Measurements from ENCODE around the gene PANK4.

Gene PANK4

DNA sequence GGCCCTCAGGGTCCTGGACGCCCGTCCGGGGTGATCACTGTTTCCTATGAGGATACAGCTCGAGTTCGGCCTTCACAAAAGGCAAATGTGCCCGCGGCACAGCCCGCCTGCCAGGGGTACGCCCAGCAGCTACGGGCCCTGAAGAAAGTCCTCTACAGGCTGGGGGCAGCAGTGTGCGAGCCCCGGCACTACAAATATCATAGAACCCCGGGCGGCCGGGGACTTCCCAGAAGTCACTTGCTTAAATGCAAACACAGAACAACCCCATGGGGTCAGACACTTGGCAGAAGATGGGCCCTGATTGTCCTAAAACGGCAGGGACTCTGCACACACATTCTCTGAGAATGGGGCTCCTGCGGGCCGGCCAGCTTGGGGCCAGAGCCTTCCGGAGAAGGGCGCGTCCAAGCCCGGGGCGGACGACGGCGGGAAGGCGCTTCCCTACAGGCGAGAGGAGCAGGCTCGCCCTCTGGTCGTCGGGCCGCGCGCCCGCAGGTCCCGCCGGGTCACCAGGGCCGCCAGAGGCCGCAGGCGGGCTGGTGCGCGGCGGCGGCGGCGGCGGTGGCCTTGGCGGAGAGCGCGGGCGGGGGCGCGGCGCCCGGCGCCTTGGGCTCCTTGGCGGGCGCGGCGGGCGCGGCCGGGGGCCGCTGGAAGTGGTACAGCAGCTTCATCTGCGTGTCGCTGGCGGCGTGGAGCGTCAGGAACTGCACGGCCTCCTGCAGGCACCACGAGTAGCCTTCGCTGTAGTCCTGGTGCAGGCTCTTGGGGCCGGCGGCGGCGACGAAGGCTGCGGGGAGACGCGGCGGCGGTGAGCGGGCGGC, 2.8 kb upstream of the PANK4 start:
- peak in 1 of 2 donors; percentile 32 for DNase-seq (ENCODE audit: low read depth in 2 of 2)

GRCh38 chr1:2528611-2528965, 2.2 kb upstream of the PANK4 start:
- no peak for DNase-seq (ENCODE audit: low read depth in 2 of 2)

- no peak for DNase-seq (ENCODE audit: low read depth in 2 of 2)
These were observed 1.6 kb upstream of the PANK4 start for GRCh38 chr1:2528016-2528415.

- DNase-seq (ENCODE audit: low read depth in 2 of 2): no peak
These were observed 1.1 kb upstream of the PANK4 start for GRCh38 chr1:2527556-2527860.

GRCh38 chr1:2526824-2527555, 594 bp upstream of the PANK4 start:
- peak in 1 of 2 donors; percentile 37 for DNase-seq (ENCODE audit: low read depth in 2 of 2)

DNA sequence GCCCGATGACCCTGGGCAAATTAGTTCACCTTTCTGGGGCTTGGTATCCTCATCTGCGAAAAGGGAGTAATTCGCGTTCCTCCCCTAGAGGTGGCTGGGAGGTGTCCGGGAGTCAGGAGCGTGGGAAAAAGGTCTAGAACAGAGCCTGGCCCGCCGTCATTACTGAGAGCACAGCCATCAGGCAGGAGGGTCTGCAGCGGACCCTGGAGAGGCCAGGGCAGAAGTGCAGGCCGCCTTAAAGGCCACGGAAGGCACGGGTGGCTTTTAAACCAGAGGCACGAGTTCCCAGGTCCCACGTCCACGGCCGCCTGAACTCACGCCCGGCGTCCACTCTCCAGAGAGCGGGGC, 850 bp downstream of the PANK4 start:
- DNase-seq (ENCODE audit: low read depth in 2 of 2): no peak

GRCh38 chr1:2523891-2524609, 2.3 kb downstream of the PANK4 start:
- no peak for DNase-seq (ENCODE audit: low read depth in 2 of 2)

DNA sequence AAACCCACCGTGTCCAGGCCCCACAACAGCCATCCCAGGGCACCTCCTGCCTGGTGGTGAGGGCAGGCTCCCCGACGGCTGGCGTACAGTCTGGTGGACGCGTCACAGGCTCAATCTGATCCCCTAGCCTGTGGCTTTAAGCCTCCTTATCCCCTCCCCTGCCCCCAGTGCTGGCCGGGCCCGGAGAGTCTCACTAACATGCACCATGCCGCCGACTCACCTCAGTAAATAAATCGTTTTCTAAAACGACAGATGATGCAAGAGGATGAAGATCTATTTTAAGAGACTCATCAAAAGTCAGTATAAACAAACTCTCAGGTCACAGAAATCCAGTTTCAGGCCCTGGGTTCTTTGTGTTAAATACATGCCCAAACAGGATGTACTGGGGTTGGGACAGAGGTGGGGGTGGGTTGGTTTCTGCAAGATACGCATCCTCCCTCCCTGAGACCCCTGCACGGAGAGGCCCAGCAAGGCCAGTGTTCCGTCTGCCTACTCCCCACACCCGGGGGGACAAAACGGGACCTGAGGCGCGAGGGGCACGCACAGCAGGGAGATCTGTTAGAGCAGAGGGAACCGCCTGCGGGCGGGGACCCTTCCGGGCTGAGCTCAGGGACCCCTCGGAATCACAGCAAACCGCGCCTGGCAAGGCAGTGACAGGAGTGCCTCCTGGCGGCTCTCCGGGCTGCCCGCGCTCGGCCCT, 3.1 kb downstream of the PANK4 start:
- DNase-seq (ENCODE audit: low read depth in 2 of 2): no peak

- DNase-seq (ENCODE audit: low read depth in 2 of 2): no peak
These were observed 4.2 kb downstream of the PANK4 start for GRCh38 chr1:2522230-2522629.

GRCh38 chr1:2520806-2521205, 5.6 kb downstream of the PANK4 start:
- DNase-seq (ENCODE audit: low read depth in 2 of 2): no peak

DNA sequence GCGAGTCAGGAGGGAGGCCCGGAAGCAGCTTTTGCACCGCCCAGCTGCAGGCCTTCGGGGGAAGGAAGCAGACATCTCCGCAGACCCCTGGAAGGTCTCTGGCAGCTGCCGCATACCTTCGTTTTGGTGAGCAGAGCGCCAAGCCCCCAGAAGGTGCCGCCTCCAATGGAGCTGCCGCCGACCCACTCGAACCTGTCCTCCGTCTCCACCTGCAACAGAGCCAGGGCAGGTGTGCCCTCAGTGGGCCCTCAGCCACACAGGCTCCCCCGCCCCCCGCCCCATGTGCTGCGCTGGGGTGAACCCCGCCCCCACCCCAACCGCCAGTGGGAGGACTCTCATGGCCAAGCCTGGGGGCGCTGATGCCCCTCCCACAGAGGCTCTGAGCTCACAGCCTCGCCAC, 6.2 kb downstream of the PANK4 start:
- no peak for DNase-seq (ENCODE audit: low read depth in 2 of 2)

GRCh38 chr1:2519729-2520128, 6.7 kb downstream of the PANK4 start:
- no peak for DNase-seq (ENCODE audit: low read depth in 2 of 2)

DNA sequence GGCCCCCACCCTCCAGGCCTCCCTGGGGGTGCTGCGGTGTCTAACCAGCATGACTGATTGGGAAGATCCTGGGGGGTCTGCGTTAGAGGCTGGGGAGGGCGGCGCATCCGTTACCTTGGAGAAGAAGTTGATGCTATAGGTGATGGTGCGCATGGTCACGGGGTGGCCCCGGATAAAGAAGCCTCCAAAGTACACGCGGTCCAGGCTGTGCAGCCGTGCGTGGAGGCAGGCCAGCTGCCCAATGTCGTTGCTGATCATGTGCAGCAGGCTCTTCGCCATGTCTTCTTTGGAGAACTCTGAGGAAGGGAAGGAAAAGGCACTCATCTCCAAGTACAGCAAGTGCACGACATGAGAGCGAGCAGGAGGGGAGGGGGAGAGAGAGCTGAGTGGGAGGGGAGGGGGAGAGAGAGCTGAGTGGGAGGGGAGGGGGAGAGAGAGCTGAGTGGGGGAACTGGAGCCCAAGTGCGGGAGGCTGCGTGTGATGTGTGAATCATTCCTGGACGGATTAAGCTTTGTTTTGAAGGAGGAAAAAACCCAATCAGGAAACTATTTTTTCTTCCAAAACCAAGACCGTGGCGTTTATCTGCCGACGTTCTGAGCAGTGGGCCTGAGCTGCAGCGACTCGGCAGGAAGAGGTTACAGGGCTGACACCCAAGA, 7.2 kb downstream of the PANK4 start:
- DNase-seq (ENCODE audit: low read depth in 2 of 2): no peak

DNA sequence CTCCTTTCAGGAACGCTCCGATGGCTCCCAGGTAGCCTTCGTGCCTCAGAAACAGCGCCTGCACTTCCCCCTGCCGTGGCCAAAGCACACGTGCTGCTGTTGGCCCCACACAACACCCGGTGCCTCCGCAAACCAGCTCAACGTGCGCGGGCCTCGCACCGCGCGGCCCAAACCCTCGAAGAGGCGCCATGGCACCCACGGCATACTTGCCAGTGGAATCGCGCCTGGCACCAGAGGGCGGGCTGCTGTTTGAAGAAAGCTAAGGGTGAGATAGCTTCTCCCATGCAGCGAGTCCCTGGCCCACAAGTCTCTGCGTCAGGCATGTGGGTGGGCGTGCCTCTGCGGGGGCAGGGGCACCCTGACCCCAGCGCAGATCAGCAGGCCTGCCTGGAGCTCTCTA, 7.9 kb downstream of the PANK4 start:
- DNase-seq (ENCODE audit: low read depth in 2 of 2): no peak

- DNase-seq (ENCODE audit: low read depth in 2 of 2): no peak
These were observed 8.4 kb downstream of the PANK4 start for GRCh38 chr1:2517966-2518365.

- no peak for DNase-seq (ENCODE audit: low read depth in 2 of 2)
These were observed 9.4 kb downstream of the PANK4 start for GRCh38 chr1:2516946-2517345.

DNA sequence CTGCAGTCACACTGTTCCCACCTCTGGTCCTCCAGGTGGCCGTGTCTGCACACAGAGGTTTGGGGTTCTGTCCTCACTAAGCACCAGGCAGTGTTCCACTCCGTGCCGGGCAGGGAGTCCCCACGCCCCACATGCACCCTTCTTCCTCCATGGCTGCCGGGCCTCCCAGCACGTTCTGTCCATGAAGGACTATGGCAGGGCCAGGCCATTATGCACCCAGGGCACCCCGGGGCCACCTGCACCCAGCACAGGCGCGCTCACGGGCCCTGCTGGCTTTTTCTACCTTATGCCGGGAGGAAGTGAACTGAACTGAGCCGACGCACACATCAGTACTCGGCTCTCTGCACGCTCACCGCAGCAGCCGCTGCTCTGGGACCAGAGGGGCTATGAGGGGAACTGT, 10.3 kb downstream of the PANK4 start:
- DNase-seq (ENCODE audit: low read depth in 2 of 2): no peak

- no peak for DNase-seq (ENCODE audit: low read depth in 2 of 2)
These were observed 10.7 kb downstream of the PANK4 start for GRCh38 chr1:2515763-2516080.

DNA sequence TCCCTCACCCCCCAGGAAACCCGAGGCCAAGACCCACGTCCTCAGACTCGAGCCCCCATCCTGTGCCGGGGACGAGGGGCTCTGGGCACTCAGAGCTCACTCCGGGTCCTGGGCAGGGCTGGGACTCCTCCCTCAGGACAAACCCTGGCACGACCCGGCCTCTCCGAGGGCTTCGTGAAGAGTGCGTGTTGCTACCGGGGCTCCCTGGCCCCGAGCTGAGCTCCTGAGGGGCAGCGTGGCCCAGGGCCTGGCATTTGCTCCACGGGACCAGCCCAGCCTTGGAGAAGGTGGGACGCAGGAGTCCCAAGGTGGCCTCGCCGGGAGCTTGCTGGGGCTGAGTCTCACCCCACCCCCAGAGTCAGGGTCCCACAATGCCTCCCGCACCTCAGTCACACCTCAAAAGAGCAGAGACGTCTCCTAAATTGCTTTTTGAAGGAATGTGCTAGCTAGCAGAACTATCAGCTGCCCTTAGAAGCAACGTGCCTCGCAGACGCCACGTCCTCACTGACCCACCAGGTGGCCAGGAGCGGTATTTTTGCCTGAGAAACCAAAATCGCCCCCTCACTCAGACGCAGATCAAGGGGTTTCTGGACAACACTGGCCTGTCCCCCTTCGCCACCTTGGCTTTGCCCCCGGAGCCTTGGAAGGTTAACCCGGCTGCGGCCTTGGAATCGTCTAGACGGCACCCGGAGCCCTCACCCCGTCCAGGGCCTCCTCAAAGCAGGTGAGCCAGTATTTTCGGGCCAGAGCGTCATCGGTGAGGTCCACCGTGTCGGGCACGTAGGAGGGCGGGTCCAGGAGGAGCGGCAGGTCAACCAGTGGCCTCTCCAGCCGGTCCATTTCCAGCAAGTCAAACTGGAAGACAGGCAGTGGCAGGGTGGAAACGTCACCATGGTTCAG, 11.3 kb downstream of the PANK4 start:
- no peak for DNase-seq (ENCODE audit: low read depth in 2 of 2)

DNA sequence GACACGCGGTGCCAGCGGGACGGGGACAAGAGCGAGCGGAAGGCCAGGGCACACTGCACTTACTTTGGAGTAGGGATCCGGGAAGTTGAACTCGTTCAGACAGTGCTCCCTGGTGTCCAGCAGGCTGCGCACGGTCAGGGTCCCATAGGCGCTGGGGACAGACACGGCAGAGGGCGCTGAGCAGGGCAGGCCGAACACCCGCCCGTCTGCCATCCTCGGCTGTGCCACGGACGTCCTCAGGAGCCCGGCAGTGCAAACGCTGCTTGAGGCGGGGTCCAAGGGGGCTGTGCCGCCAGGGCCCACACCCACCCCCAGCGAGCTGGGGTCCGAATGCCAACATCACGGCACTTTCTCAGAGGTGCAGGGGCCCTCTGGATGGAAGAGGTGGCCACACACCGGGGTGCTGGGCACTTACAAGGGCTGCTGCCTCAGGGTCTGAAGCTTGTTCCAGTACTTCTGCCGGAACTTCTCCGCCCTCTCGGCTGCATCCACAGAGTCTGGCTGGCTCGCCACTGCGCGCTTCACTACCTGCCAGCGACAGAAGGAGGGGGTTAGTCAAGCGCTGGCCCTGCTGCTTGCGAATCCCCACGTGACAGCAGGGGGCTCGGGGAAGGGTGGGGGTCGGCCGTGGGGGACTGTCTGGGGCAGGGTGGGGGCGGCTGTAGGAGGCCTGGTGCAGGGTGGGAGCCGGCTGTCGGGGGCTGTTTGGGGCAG, 12.3 kb downstream of the PANK4 start:
- DNase-seq (ENCODE audit: low read depth in 2 of 2): no peak
